ENCODE results near the gene ZNF143. TPM values are rescaled to one million over a fixed set of nuclear protein-coding genes. Genes with fewer than 3 reads are reported as not detected.
A peak's percentile ranks its signal among the peaks of the same experiment; 100 is the strongest.
"Not testable (repeated sequence)": the region's sequence is repeated elsewhere in the genome, so short reads cannot be mapped to it uniquely, and the experiment has no call there.

Gene ZNF143
- total RNA-seq, 1 experiment from 2014 or later: 19.0 TPM

GRCh38 chr11:9533736-9534473 lies 73.1 kb downstream of the ZNF143 start:
- CTCF ChIA-PET: interaction anchor here (0.6 to 2.1 kb wide), 14 partner anchors 12 to 776 kb away, joined by 3 to 12 read pairs (median 4); no protein-coding TSS in a partner anchor
- no peak overlapping the region for H3K4me3 Mint-ChIP-seq (ENCODE audit: unreplicated experiment)
- no peaks in the 10 kb centered on the region for H3K27me3 Mint-ChIP-seq (ENCODE audit: insufficient read depth, unreplicated experiment)
- peaks cover 6% of the 10 kb centered on the region for H3K36me3 Mint-ChIP-seq (ENCODE audit: insufficient read depth, unreplicated experiment)
- no peak overlapping the region for H3K27ac Mint-ChIP-seq (ENCODE audit: low read depth, unreplicated experiment)
- no peaks in the 10 kb centered on the region for H3K4me1 Mint-ChIP-seq (ENCODE audit: insufficient read depth, unreplicated experiment)
- no peaks in the 10 kb centered on the region for H3K9me3 Mint-ChIP-seq (ENCODE audit: unreplicated experiment)
- DNase-seq (ENCODE audit: unreplicated experiment): no peak
- BruUV-seq (replicated peaks): no TSS peak
- no peak for TF ChIP-seq CTCF (IDR thresholded peaks at IDR 0.05; ENCODE audit: unreplicated experiment)
- intact Hi-C loops (cut with micrococcal nuclease): loop anchor here (2.0 kb wide), 2 partner anchors 35 to 215 kb away; no protein-coding TSS in a partner anchor
- POLR2A ChIA-PET: interaction anchor here (1.1 to 1.5 kb wide), 6 partner anchors 35 to 79 kb away, joined by 3 to 5 read pairs (median 4); partner anchors contain the start of genes WEE1 and ZNF143

GRCh38 chr11:9535189-9535781 lies 74.5 kb downstream of the ZNF143 start:
- BruUV-seq (replicated peaks): no TSS peak
- TF ChIP-seq CTCF (IDR thresholded peaks at IDR 0.05; ENCODE audit: unreplicated experiment): peak; percentile 91
- H3K9me3 Mint-ChIP-seq (ENCODE audit: unreplicated experiment): no peaks in the 10 kb centered on the region
- no peaks in the 10 kb centered on the region for H3K27me3 Mint-ChIP-seq (ENCODE audit: insufficient read depth, unreplicated experiment)
- peak; percentile 94 for DNase-seq (ENCODE audit: unreplicated experiment)
- H3K27ac Mint-ChIP-seq (ENCODE audit: low read depth, unreplicated experiment): peak overlapping the region; percentile 49
- peaks cover 1% of the 10 kb centered on the region for H3K36me3 Mint-ChIP-seq (ENCODE audit: insufficient read depth, unreplicated experiment)
- POLR2A ChIA-PET: interaction anchor here (0.7 to 1.5 kb wide), 9 partner anchors 13 to 75 kb away, joined by 3 to 8 read pairs (median 4); partner anchors contain the start of genes WEE1 and ZNF143
- no peaks in the 10 kb centered on the region for H3K4me1 Mint-ChIP-seq (ENCODE audit: insufficient read depth, unreplicated experiment)
- no peak overlapping the region for H3K4me3 Mint-ChIP-seq (ENCODE audit: unreplicated experiment)
- intact Hi-C loops (cut with micrococcal nuclease): loop anchor here (1.0 to 2.0 kb wide), 3 partner anchors 34 to 214 kb away; no protein-coding TSS in a partner anchor
- CTCF ChIA-PET: interaction anchor here (0.6 to 2.1 kb wide), 18 partner anchors 10 to 519 kb away, joined by 3 to 12 read pairs (median 4); partner anchors contain the start of gene WEE1

- ChIA-PET POLR2A (interaction anchor here (0.9 to 1.7 kb wide), 3 partner anchors 10 to 30 kb away, joined by 3 to 7 read pairs (median 3); no protein-coding TSS in a partner anchor), CTCF (interaction anchor here (0.7 to 0.8 kb wide), 2 partner anchors 27 to 76 kb away, joined by 3 to 5 read pairs; no protein-coding TSS in a partner anchor)
- TF ChIP-seq CTCF (IDR thresholded peaks at IDR 0.05; ENCODE audit: unreplicated experiment): no peak
- no peaks in the 10 kb centered on the region for H3K36me3 Mint-ChIP-seq (ENCODE audit: insufficient read depth, unreplicated experiment)
- DNase-seq (ENCODE audit: unreplicated experiment): no peak
- H3K27ac Mint-ChIP-seq (ENCODE audit: low read depth, unreplicated experiment): no peak overlapping the region
- no TSS peak for BruUV-seq (replicated peaks)
- no peaks in the 10 kb centered on the region for H3K9me3 Mint-ChIP-seq (ENCODE audit: unreplicated experiment)
- no peak overlapping the region for H3K4me3 Mint-ChIP-seq (ENCODE audit: unreplicated experiment)
- H3K27me3 Mint-ChIP-seq (ENCODE audit: insufficient read depth, unreplicated experiment): no peaks in the 10 kb centered on the region
- intact Hi-C loops (cut with micrococcal nuclease): no loop called here
- H3K4me1 Mint-ChIP-seq (ENCODE audit: insufficient read depth, unreplicated experiment): no peaks in the 10 kb centered on the region
Observed at GRCh38 chr11:9538548-9538947, 77.7 kb downstream of the ZNF143 start.

- CTCF ChIA-PET: interaction anchor here (1.0 to 1.1 kb wide), 2 partner anchors 9 to 778 kb away, joined by 3 read pairs; no protein-coding TSS in a partner anchor
- DNase-seq (ENCODE audit: unreplicated experiment); H3K36me3 Mint-ChIP-seq (ENCODE audit: insufficient read depth, unreplicated experiment); POLR2A ChIA-PET; H3K27ac Mint-ChIP-seq (ENCODE audit: low read depth, unreplicated experiment); intact Hi-C loops (cut with micrococcal nuclease); H3K27me3 Mint-ChIP-seq (ENCODE audit: insufficient read depth, unreplicated experiment); BruUV-seq (replicated peaks); H3K4me1 Mint-ChIP-seq (ENCODE audit: insufficient read depth, unreplicated experiment); H3K4me3 Mint-ChIP-seq (ENCODE audit: unreplicated experiment): not testable (repeated sequence)
- H3K9me3 Mint-ChIP-seq (ENCODE audit: unreplicated experiment): peaks cover 14% of the 10 kb centered on the region
Observed at GRCh38 chr11:9549216-9549615, 88.4 kb downstream of the ZNF143 start.
